ENCODE measurements around the gene RPL29. TPM values are rescaled to one million over a fixed set of nuclear protein-coding genes. Genes with fewer than 3 reads are reported as not detected.
A peak's percentile ranks its signal among the peaks of the same experiment; 100 is the strongest.

The RPL29 gene
- total and polyA plus RNA-seq, 2 of the 13 experiments (the other 11 are each of a cell fraction or from before 2014, with no cell fraction given), result 1,348 to 2,263 TPM

DNA sequence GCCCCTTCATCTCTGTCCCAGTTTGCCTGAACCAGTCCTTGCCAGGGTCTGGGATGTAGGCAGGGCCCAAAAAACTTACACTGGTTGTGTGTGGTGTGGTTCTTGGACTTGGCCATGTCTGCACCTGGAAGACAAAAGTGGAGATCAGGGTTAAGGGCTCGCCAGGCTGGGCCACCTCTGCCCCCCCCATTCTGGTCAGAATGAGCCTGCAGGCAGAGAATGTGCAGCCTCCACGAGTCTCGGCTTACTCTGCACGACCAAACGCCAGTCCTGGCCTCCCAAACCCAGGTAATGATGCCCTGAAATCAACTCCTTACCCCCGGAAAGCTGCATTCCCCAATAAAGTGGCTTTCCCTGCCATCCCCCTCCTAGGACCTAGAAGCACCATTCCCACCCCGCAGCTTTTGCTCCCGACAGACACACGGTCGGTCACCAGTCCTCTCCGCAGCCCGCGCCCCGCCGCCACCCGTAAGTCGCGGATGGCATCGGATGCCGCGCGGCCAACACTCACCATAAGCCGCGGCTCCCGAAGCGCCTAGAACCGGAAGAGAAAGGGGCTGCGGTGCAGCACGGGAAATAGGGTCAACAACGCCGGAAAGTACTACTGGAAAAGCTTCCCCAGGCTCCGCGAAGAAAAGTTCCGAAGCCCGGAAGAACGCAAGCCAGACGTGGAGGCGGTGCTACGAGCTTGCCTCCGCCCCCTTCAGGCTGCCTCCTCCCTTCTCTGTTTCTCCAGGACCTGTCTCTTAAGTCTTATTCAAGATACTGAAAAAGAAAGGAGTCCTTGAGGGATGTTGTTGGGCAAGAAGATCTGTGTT lies at the start of gene RPL29 (continued):
- no peak for TF ChIP-seq RNF2 (conservative IDR thresholded peaks at IDR 0.05; ENCODE audit: low read depth)
- TF ChIP-seq TGIF2 (CRISPR knock-in tag; IDR thresholded peaks at IDR 0.05), result peak; percentile 66; the same call in 1 of the 2 replicates
- TF ChIP-seq FOXK1 (CRISPR knock-in tag; IDR thresholded peaks at IDR 0.05; ENCODE audit: borderline replicate concordance, low read depth), result peak; percentile 96; the same call in 1 of the 2 replicates
- peak; percentile 74; the same call in 1 of the 2 replicates for TF ChIP-seq ZNF747 (CRISPR knock-in tag; IDR thresholded peaks at IDR 0.05; ENCODE audit: borderline replicate concordance)
- peak; percentile 99 for TF ChIP-seq RBFOX2 (IDR thresholded peaks at IDR 0.05; ENCODE audit: low read depth, low read length)
- TF ChIP-seq, protein P1, sequence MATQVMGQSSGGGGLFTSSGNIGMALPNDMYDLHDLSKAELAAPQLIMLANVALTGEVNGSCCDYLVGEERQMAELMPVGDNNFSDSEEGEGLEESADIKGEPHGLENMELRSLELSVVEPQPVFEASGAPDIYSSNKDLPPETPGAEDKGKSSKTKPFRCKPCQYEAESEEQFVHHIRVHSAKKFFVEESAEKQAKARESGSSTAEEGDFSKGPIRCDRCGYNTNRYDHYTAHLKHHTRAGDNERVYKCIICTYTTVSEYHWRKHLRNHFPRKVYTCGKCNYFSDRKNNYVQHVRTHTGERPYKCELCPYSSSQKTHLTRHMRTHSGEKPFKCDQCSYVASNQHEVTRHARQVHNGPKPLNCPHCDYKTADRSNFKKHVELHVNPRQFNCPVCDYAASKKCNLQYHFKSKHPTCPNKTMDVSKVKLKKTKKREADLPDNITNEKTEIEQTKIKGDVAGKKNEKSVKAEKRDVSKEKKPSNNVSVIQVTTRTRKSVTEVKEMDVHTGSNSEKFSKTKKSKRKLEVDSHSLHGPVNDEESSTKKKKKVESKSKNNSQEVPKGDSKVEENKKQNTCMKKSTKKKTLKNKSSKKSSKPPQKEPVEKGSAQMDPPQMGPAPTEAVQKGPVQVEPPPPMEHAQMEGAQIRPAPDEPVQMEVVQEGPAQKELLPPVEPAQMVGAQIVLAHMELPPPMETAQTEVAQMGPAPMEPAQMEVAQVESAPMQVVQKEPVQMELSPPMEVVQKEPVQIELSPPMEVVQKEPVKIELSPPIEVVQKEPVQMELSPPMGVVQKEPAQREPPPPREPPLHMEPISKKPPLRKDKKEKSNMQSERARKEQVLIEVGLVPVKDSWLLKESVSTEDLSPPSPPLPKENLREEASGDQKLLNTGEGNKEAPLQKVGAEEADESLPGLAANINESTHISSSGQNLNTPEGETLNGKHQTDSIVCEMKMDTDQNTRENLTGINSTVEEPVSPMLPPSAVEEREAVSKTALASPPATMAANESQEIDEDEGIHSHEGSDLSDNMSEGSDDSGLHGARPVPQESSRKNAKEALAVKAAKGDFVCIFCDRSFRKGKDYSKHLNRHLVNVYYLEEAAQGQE (IDR thresholded peaks at IDR 0.05; ENCODE audit: borderline replicate concordance in 1 of 2, low read depth in 1 of 2, low read length in 2 of 2), result peak in 1 of 2 experiments; percentile 70; a peak in 1 of 4 replicates
- no peak for TF ChIP-seq ZNF816 (CRISPR knock-in tag; IDR thresholded peaks at IDR 0.05; ENCODE audit: borderline replicate concordance)
- peak; percentile 79 for TF ChIP-seq FOXA3 (CRISPR knock-in tag; IDR thresholded peaks at IDR 0.05)
- peak; percentile 76 for TF ChIP-seq ZNF12 (CRISPR knock-in tag; IDR thresholded peaks at IDR 0.05)
- TF ChIP-seq ISX (CRISPR knock-in tag; conservative IDR thresholded peaks at IDR 0.05), result no peak; the same call in 1 of the 2 replicates
- TF ChIP-seq, protein P2, sequence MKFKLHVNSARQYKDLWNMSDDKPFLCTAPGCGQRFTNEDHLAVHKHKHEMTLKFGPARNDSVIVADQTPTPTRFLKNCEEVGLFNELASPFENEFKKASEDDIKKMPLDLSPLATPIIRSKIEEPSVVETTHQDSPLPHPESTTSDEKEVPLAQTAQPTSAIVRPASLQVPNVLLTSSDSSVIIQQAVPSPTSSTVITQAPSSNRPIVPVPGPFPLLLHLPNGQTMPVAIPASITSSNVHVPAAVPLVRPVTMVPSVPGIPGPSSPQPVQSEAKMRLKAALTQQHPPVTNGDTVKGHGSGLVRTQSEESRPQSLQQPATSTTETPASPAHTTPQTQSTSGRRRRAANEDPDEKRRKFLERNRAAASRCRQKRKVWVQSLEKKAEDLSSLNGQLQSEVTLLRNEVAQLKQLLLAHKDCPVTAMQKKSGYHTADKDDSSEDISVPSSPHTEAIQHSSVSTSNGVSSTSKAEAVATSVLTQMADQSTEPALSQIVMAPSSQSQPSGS (CRISPR knock-in tag; IDR thresholded peaks at IDR 0.05), result peak; percentile 68; the same call in 1 of the 2 replicates
- TF ChIP-seq, protein P3, sequence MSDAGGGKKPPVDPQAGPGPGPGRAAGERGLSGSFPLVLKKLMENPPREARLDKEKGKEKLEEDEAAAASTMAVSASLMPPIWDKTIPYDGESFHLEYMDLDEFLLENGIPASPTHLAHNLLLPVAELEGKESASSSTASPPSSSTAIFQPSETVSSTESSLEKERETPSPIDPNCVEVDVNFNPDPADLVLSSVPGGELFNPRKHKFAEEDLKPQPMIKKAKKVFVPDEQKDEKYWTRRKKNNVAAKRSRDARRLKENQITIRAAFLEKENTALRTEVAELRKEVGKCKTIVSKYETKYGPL (CRISPR knock-in tag; IDR thresholded peaks at IDR 0.05), result no peak
- peak; percentile 85; the same call in 1 of the 2 replicates for TF ChIP-seq CBX5 (CRISPR knock-in tag; IDR thresholded peaks at IDR 0.05; ENCODE audit: borderline replicate concordance)
- TF ChIP-seq PLRG1 (conservative IDR thresholded peaks at IDR 0.05), result no peak
- TF ChIP-seq KDM1A (CRISPR knock-in tag; IDR thresholded peaks at IDR 0.05), result no peak
- TF ChIP-seq SP1 (IDR thresholded peaks at IDR 0.05), result no peak
- TF ChIP-seq SP1 (CRISPR knock-in tag; IDR thresholded peaks at IDR 0.05), result peak; percentile 80; the same call in 1 of the 2 replicates
- TF ChIP-seq, protein P4, sequence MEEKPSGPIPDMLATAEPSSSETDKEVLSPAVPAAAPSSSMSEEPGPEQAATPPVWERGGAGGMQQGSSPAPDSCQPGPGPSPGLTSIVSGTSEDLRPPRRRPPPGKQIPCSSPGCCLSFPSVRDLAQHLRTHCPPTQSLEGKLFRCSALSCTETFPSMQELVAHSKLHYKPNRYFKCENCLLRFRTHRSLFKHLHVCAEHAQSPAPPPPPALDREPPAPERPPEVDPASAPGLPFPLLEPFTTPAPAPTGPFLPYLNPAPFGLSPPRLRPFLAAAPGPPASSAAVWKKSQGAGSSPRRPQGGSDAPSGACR (CRISPR knock-in tag; IDR thresholded peaks at IDR 0.05), result peak; percentile 94
- TF ChIP-seq ZNF629 (CRISPR knock-in tag; conservative IDR thresholded peaks at IDR 0.05), result no peak
- TF ChIP-seq, protein P5, sequence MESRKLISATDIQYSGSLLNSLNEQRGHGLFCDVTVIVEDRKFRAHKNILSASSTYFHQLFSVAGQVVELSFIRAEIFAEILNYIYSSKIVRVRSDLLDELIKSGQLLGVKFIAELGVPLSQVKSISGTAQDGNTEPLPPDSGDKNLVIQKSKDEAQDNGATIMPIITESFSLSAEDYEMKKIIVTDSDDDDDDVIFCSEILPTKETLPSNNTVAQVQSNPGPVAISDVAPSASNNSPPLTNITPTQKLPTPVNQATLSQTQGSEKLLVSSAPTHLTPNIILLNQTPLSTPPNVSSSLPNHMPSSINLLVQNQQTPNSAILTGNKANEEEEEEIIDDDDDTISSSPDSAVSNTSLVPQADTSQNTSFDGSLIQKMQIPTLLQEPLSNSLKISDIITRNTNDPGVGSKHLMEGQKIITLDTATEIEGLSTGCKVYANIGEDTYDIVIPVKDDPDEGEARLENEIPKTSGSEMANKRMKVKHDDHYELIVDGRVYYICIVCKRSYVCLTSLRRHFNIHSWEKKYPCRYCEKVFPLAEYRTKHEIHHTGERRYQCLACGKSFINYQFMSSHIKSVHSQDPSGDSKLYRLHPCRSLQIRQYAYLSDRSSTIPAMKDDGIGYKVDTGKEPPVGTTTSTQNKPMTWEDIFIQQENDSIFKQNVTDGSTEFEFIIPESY (CRISPR knock-in tag; IDR thresholded peaks at IDR 0.05), result peak; percentile 58
- no peak; the same call in none of the 2 replicates for TF ChIP-seq GATAD2A (CRISPR knock-in tag; IDR thresholded peaks at IDR 0.05)

All from HepG2 (cell line).